Measurements from ENCODE around the gene GARIN3.

The GARIN3 gene

DNA sequence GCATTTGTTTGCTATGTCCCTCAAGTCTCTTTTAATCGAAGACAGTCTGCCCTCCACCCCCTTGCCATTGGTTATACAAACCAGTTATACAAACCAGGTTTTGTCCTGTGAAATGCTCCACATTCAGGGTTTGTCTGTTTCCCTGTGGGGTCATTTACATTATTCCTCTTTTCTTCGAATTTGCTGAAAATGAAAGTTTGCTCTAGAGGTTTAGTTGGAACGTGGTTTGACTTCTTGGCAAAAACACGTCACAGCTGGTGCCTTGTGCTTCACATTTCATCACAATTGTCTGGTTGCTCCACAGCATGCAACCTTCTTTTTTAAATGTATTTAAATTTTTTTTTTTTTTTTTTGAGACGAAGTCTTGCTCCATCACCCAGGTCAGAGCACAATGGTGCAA, 53.1 kb downstream of the GARIN3 start:
- TF ChIP-seq REST (IDR thresholded peaks at IDR 0.05; ENCODE audit: insufficient replicate concordance, low read depth), result no peak
- TF ChIP-seq CTCF (IDR thresholded peaks at IDR 0.05; ENCODE audit: insufficient read depth, low read length), result no peak
- TF ChIP-seq POLR2AphosphoS5 (IDR thresholded peaks at IDR 0.05; ENCODE audit: low read depth), result no peak
- TF ChIP-seq SPI1 (IDR thresholded peaks at IDR 0.05; ENCODE audit: borderline replicate concordance, low read depth), result no peak
- no peak for TF ChIP-seq GABPA (IDR thresholded peaks at IDR 0.05; ENCODE audit: low read depth)
- no peaks in the 10 kb centered on the region for H3K27me3 ChIP-seq (ENCODE audit: insufficient read depth, poor library complexity, severe bottlenecking)
- peak in 1 of 2 experiments; percentile 38 for DNase-seq (ENCODE audit: low read depth in 1 of 2, low spot score in 1 of 2)
- H3K27ac ChIP-seq (replicated peaks), result no peak overlapping the region; the same call in 1 of the 2 replicates
- H3K4me3 ChIP-seq (replicated peaks; ENCODE audit: insufficient read depth, low read length), result no peak overlapping the region
